Astrocyte (in vitro differentiated cells and primary cell): ENCODE results near the gene MAPRE2.

Experiments used
- EZH2 ChIP-seq: IDR thresholded peaks from 2 replicates; pipeline ENCODE4 v1.6.1; 2012; ENCODE audit warnings: mild to moderate bottlenecking, low read length, inconsistent platforms; ENCODE audit not compliant: insufficient read depth
- TF ChIP-seq, protein P1 (sequence below): IDR thresholded peaks from 2 replicates; pipeline ENCODE4 v1.5.1; 2011; ENCODE audit warnings: low read depth, mild to moderate bottlenecking, inconsistent platforms, low read length, moderate library complexity; ENCODE audit not compliant: insufficient read depth

DNA sequence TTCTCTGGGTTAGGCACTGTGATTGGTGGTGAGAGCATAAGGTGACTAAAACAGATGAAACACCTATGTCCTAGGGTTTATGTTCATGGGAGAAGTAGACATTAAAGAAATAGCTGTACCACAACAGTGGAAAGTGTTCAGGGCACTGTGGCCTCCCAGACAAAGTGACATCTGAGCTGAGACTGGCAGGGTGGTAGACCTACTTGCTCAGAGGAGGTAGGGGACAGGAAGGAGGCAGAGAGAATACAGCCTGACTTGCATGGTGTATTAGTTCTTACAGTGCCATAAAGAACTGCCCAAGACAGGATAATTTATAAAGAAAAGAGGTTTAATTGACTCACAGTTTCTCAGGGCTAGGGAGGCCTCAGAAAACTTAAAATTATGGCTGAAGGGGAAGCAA, 82.6 kb downstream of the MAPRE2 start:
- TF ChIP-seq, protein P1, sequence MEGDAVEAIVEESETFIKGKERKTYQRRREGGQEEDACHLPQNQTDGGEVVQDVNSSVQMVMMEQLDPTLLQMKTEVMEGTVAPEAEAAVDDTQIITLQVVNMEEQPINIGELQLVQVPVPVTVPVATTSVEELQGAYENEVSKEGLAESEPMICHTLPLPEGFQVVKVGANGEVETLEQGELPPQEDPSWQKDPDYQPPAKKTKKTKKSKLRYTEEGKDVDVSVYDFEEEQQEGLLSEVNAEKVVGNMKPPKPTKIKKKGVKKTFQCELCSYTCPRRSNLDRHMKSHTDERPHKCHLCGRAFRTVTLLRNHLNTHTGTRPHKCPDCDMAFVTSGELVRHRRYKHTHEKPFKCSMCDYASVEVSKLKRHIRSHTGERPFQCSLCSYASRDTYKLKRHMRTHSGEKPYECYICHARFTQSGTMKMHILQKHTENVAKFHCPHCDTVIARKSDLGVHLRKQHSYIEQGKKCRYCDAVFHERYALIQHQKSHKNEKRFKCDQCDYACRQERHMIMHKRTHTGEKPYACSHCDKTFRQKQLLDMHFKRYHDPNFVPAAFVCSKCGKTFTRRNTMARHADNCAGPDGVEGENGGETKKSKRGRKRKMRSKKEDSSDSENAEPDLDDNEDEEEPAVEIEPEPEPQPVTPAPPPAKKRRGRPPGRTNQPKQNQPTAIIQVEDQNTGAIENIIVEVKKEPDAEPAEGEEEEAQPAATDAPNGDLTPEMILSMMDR, result no peak
- no peak for TF ChIP-seq EZH2
